Coronary artery (tissue), 2 donors: ENCODE data around the gene RAPGEF5.

Experiments
- DNase-seq: peaks from one replicate; pipeline ENCODE4 v3.0.0-alpha.2; 2017; ENCODE audit warnings: low spot score
- H3K27ac ChIP-seq, 2 donors: fragments of 200-600 bp; sonication (generic); one replicate each; pipeline ENCODE4 v1.5.1; 2016 to 2019
- H3K4me3 ChIP-seq: fragments of 200-600 bp; sonication (generic); 2 replicates; pipeline ENCODE4 v1.5.1; 2016; ENCODE audit warnings: mild to moderate bottlenecking, moderate library complexity
- CTCF ChIP-seq: fragments of 200-600 bp; sonication (generic); IDR thresholded peaks from one replicate; pipeline ENCODE4 v1.5.1; 2019; ENCODE audit warnings: antibody characterized with exemption

RAPGEF5 gene

DNA sequence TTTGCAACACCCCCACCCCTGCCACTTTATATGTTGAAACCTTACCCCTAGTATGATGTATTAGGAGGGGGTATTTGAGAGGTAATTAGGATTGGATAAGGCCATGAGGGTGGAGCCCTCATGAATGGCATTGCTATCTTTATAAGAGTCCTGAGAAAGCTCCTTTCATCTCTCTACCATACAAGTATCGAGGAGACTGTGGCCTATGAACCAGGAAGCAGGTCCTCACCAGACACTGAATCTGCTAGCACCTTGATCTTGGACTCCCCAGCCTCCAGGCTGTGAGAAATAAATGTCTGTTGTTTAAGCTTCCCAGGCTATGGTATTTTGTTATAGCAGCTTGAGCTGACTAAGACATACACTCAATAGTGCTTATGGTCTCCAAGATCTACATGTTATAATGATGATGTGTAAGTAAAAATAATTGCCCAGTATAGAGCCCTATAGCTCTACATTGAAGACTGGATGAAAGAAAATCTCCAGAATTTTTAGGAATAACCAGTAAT, 188.8 kb downstream of the RAPGEF5 start:
- no peak overlapping the region for H3K27ac ChIP-seq
- H3K4me3 ChIP-seq = no peak overlapping the region
- DNase-seq = no peak
- no peak for TF ChIP-seq CTCF

DNA sequence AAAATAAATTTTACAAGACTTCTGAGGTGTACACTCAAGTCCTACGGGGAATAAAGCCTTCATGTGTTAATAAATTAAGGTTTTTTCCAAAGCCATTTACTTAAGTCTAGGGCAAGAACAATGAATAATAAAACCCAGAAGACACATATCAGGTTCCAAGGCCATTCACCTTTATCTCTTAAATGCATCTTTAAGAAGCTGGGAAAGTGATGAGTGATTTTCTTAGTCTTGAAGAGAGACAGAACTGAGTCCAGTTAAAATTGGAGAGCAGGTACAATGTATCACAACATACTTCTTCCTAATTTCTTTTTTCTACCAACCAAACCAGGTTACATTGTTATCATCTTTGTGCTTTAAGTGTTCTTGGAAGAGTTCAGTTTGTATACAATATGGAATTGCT, 189.5 kb downstream of the RAPGEF5 start:
- DNase-seq = no peak

DNA sequence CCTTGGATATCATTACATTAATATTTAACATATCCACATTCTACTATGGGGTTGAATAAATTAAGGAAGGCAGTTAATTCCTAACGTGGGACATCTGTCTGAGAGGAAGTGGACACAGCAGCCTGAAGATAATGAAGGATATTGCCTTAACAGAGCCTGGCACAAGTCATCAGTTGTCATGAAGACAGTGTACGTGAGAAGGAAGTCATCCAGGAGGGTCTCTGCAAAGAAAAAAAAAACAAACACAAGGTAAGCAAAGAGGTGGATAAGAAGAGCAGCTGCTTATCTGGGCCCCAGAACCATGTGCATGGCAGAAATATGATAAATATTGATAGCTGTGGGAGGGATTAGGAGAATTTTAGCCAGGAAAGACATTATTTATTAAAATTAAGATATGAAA, 190.0 kb downstream of the RAPGEF5 start:
- Histone ChIP-seq H3K27ac (no peak overlapping the region), H3K4me3 (no peak overlapping the region)
- DNase-seq = no peak
- no peak for TF ChIP-seq CTCF

More for the DNA sequence above, 189.5 kb downstream of the RAPGEF5 start:
- TF ChIP-seq CTCF = no peak
- Histone ChIP-seq H3K4me3 (no peak overlapping the region), H3K27ac (no peak overlapping the region)

- DNase-seq = no peak
- TF ChIP-seq CTCF = no peak
- H3K4me3 ChIP-seq = no peak overlapping the region
- H3K27ac ChIP-seq = no peak overlapping the region
Measured at GRCh38 chr7:22159341-22159740, 197.6 kb downstream of the RAPGEF5 start.

GRCh38 chr7:22157552-22157951, 199.4 kb downstream of the RAPGEF5 start:
- H3K27ac ChIP-seq = no peak overlapping the region
- DNase-seq = no peak
- no peak for TF ChIP-seq CTCF
- no peak overlapping the region for H3K4me3 ChIP-seq

DNA sequence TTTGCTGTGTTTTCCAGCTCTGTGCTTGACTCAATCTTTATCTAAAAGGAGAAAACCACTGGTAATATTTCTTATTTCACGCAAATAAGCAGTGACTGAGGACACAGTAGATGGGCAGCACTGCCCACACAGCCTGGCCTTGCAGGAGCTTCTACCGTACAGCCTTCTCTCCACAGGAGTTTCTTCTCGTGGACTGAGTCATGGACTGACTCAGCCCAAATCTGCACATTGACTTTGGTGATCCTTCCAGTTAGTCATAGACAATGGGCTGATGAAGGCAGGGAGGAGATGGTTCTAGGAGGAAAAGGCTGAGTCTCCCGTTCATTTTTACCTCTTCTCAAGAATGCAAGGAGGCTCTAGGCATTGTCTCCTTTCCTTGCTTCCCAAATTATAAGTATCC, 200.7 kb downstream of the RAPGEF5 start:
- no peak for DNase-seq
- no peak for TF ChIP-seq CTCF
- no peak overlapping the region for H3K27ac ChIP-seq

GRCh38 chr7:22154143-22154529, 202.8 kb downstream of the RAPGEF5 start:
- peak overlapping the region in 1 of 2 donors; percentile 15 for H3K27ac ChIP-seq
- no peak for DNase-seq
- TF ChIP-seq CTCF = no peak
- no peak overlapping the region for H3K4me3 ChIP-seq

More for the DNA sequence above, 200.7 kb downstream of the RAPGEF5 start:
- no peak overlapping the region for H3K4me3 ChIP-seq
